Stomach (tissue), 9 donors: Measurements from ENCODE around the gene PRDM8. TPM values are rescaled to one million over a fixed set of nuclear protein-coding genes. Genes with fewer than 3 reads are reported as not detected.

Source experiments
- DNase-seq, 2 donors: peaks; one replicate each; pipeline versions ENCODE4 v3.0.0 to v3.0.0-alpha.2; 2013 to 2019
- H3K27ac ChIP-seq, 5 donors: fragments of 200-600 bp in 4 of 5; sonication (generic) in 4 of 5; one replicate each; pipeline ENCODE4 v1.5.1; 2013 to 2019; ENCODE audit warnings: mild to moderate bottlenecking in 1 of 5, moderate library complexity in 1 of 5
- H3K27me3 ChIP-seq, 3 donors: fragments of 200-600 bp; sonication (generic); one replicate each; pipeline ENCODE4 v1.5.1; 2017 to 2019; ENCODE audit warnings: mixed run types in 1 of 3
- H3K36me3 ChIP-seq, 4 donors: fragments of 200-600 bp; sonication (generic); 1 replicate in 3 of 4; 2 replicates in 1 of 4; pipeline ENCODE4 v1.5.1; 2016 to 2019
- H3K4me1 ChIP-seq, 4 donors: fragments of 200-600 bp; sonication (generic); one replicate each; pipeline ENCODE4 v1.5.1; 2016 to 2019
- H3K4me3 ChIP-seq, 4 donors: fragments of 200-600 bp; sonication (generic) in 3 of 4; one replicate each; pipeline ENCODE4 v1.5.1; 2016 to 2019; ENCODE audit warnings: mild to moderate bottlenecking in 1 of 4
- H3K9me3 ChIP-seq, 4 donors: fragments of 200-600 bp; sonication (generic); one replicate each; pipeline ENCODE4 v1.5.1; 2016 to 2019
- EP300 ChIP-seq: sonication (generic); formaldehyde crosslinking; IDR thresholded peaks from one replicate; pipeline ENCODE4 v1.6.1; 2017; ENCODE audit warnings: antibody characterized with exemption
- POLR2A ChIP-seq, 4 donors: fragments of 450-650 bp; IDR thresholded peaks; one replicate each; pipeline ENCODE4 v1.6.1; 2016; ENCODE audit warnings: antibody characterized with exemption in 4 of 4, control low read depth in 2 of 4, mild to moderate bottlenecking in 1 of 4, moderate library complexity in 1 of 4
- POLR2AphosphoS5 ChIP-seq, 3 donors: sonication (generic); formaldehyde crosslinking; IDR thresholded peaks; one replicate each; pipeline ENCODE4 v1.6.1; 2016; ENCODE audit warnings: antibody characterized with exemption in 3 of 3
- WGBS, 5 donors: extraction: QIAGEN DNeasy Blood & Tissue Kit in 3 of 5; methylation state at CpG; one replicate each; pipeline versions ENCODE4 v1.1.5 to v1.1.7; 2013 to 2018; 5-methylcytosine and 5-hydroxymethylcytosine counted together
- intact Hi-C: fragments of 100-400 bp; cut with DNase I; formaldehyde crosslinking; loops from one replicate; pipeline ENCODE4 v1.15.1; 2023; ENCODE audit warnings: low total_unique reads
- polyA plus RNA-seq, 3 donors: library from polyadenylated mRNA; stranded (reverse); fragments of 200-250 nt; gene quantifications; one replicate each; pipeline ENCODE4 v1.2.3, GENCODE V29; 2013
- total RNA-seq, 5 donors: library from RNA; depleted of rRNA; stranded (reverse); fragments of >200 nt; gene quantifications; one replicate each; pipeline versions ENCODE4 v1.1.0 to v1.2.3, GENCODE V29; 2014 to 2016
- TF ChIP-seq, protein P1 (sequence below), 7 experiments: fragments of 450-650 bp in 4 of 7; fragments of 200-600 bp in 3 of 7; sonication (generic) in 3 of 7; IDR thresholded peaks; one replicate each; pipeline ENCODE4 v1.5.1; 2016 to 2019; ENCODE audit warnings: antibody characterized with exemption in 7 of 7, control low read depth in 2 of 7, mild to moderate bottlenecking in 1 of 7
- donor health status: healthy with polysubstance abuse.
- donor health status: Bipolar disorder and iron deficiency.
- donor health status: healthy.

PRDM8 gene
- total and polyA plus RNA-seq, 8 donors, result 1.6 to 22.8 (median 2.9) TPM; not detected in 1

DNA sequence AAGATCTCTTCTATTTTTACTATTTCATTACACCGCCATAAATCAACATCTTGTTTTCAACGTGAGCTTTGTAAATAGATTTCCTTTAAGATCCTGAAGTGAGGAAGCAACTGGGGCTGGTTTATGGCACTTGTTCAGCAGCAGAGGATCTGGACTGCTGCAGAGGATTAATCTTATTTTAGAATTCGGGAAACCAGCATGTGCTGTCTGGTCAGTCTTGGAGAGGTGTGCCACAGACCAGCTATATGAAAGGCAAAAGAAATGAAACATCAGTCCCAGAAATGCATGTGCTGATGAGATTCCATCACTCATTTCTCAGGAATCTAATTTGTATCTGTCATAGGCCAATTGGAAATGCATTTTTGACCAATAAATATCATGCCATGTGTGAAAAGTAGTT, 23.4 kb downstream of the PRDM8 start:
- no peak for DNase-seq
- 21 to 31% (median 27%) methylated on average over 3 of the region's 3 CpGs for WGBS, 5 donors
- H3K27me3 ChIP-seq, result peaks cover 0 to 23% (median 6%) of the 10 kb centered on the region in 3 donors
- no peaks in the 10 kb centered on the region for H3K4me1 ChIP-seq
- TF ChIP-seq POLR2AphosphoS5 (IDR thresholded peaks at IDR 0.05) (no peak), POLR2A (IDR thresholded peaks at IDR 0.05) (no peak), EP300 (no peak)
- TF ChIP-seq, protein P1, sequence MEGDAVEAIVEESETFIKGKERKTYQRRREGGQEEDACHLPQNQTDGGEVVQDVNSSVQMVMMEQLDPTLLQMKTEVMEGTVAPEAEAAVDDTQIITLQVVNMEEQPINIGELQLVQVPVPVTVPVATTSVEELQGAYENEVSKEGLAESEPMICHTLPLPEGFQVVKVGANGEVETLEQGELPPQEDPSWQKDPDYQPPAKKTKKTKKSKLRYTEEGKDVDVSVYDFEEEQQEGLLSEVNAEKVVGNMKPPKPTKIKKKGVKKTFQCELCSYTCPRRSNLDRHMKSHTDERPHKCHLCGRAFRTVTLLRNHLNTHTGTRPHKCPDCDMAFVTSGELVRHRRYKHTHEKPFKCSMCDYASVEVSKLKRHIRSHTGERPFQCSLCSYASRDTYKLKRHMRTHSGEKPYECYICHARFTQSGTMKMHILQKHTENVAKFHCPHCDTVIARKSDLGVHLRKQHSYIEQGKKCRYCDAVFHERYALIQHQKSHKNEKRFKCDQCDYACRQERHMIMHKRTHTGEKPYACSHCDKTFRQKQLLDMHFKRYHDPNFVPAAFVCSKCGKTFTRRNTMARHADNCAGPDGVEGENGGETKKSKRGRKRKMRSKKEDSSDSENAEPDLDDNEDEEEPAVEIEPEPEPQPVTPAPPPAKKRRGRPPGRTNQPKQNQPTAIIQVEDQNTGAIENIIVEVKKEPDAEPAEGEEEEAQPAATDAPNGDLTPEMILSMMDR (IDR thresholded peaks at IDR 0.05), result no peak
- H3K9me3 ChIP-seq, result no peaks in the 10 kb centered on the region
- no peak overlapping the region for H3K27ac ChIP-seq
- no peaks in the 10 kb centered on the region for H3K36me3 ChIP-seq
- intact Hi-C loops, result no loop called here
- H3K4me3 ChIP-seq, result no peak overlapping the region

DNA sequence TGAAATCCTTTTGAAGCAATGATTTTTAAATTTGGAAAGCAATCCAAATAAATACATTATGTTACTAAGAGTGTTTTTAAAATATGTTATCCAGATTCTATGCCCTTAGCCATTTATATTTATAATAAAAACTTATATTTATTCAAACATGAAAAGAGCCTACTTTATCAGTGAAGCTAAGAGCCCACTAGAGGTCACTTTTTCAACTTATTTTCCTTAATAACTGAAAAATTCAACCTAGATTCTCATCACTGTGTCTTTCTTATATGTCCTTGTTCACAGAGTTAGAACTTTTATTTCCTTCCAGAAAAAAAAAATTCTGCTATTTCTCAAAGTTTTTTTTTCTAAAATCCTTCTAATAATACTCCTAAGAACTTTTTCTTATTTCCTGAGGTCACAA, 23.9 kb downstream of the PRDM8 start:
- no peaks in the 10 kb centered on the region for H3K36me3 ChIP-seq
- peaks cover 0 to 23% (median 6%) of the 10 kb centered on the region in 3 donors for H3K27me3 ChIP-seq
- DNase-seq, result no peak
- no peak overlapping the region for H3K4me3 ChIP-seq
- H3K9me3 ChIP-seq, result no peaks in the 10 kb centered on the region
- intact Hi-C loops, result no loop called here
- no peak for TF ChIP-seq POLR2AphosphoS5 (IDR thresholded peaks at IDR 0.05)
- no peaks in the 10 kb centered on the region for H3K4me1 ChIP-seq
- no peak overlapping the region for H3K27ac ChIP-seq

- peaks cover 0 to 16% (median 0%) of the 10 kb centered on the region in 3 donors for H3K27me3 ChIP-seq
- intact Hi-C loops, result no loop called here
- 60 to 75% (median 73%) methylated on average over 2 of the region's 2 CpGs for WGBS, 5 donors
- no peaks in the 10 kb centered on the region for H3K9me3 ChIP-seq
- TF ChIP-seq POLR2A (IDR thresholded peaks at IDR 0.05) (no peak), POLR2AphosphoS5 (IDR thresholded peaks at IDR 0.05) (no peak), EP300 (no peak)
- TF ChIP-seq, protein P1 (IDR thresholded peaks at IDR 0.05), result no peak
- H3K4me3 ChIP-seq, result no peak overlapping the region
- no peak overlapping the region for H3K27ac ChIP-seq
- H3K4me1 ChIP-seq, result no peaks in the 10 kb centered on the region
- H3K36me3 ChIP-seq, result no peaks in the 10 kb centered on the region
- DNase-seq, result no peak
Measured at GRCh38 chr4:80225595-80225994, 28.3 kb downstream of the PRDM8 start.

- no peaks in the 10 kb centered on the region for H3K36me3 ChIP-seq
- H3K27ac ChIP-seq, result no peak overlapping the region
- intact Hi-C loops, result no loop called here
- H3K4me1 ChIP-seq, result no peaks in the 10 kb centered on the region
- no peak for DNase-seq
- no peak overlapping the region for H3K4me3 ChIP-seq
- H3K27me3 ChIP-seq, result peaks cover 0 to 16% (median 0%) of the 10 kb centered on the region in 3 donors
- WGBS, 5 donors, result 29 to 46% (median 44%) methylated on average over 2 of the region's 2 CpGs
- no peaks in the 10 kb centered on the region for H3K9me3 ChIP-seq
- TF ChIP-seq, protein P1 (IDR thresholded peaks at IDR 0.05), result no peak
- no peak for TF ChIP-seq POLR2AphosphoS5 (IDR thresholded peaks at IDR 0.05)
Measured at GRCh38 chr4:80226094-80226493, 28.8 kb downstream of the PRDM8 start.

GRCh38 chr4:80228460-80228859, 31.2 kb downstream of the PRDM8 start:
- intact Hi-C loops, result no loop called here
- Histone ChIP-seq H3K27ac (no peak overlapping the region), H3K36me3 (no peaks in the 10 kb centered on the region), H3K4me3 (no peak overlapping the region), H3K27me3 (peaks cover 0 to 19% (median 0%) of the 10 kb centered on the region in 3 donors), H3K4me1 (no peaks in the 10 kb centered on the region), H3K9me3 (no peaks in the 10 kb centered on the region)
- TF ChIP-seq POLR2A (IDR thresholded peaks at IDR 0.05), result no peak
- no peak for TF ChIP-seq POLR2AphosphoS5 (IDR thresholded peaks at IDR 0.05)
- TF ChIP-seq EP300, result no peak
- TF ChIP-seq, protein P1 (IDR thresholded peaks at IDR 0.05), result no peak
- DNase-seq, result no peak
